Loucy (cell line): ENCODE data around the gene TRAPPC2L.

Source experiments
- EZH2phosphoT487 ChIP-seq: fragments of 200-600 bp; IDR thresholded peaks from 2 replicates; pipeline ENCODE4 v1.6.1; 2018; ENCODE audit warnings: antibody characterized with exemption, mild to moderate bottlenecking, moderate library complexity, borderline replicate concordance
- TF ChIP-seq, protein P1 (sequence below): fragments of 200-600 bp; sonication (generic); conservative IDR thresholded peaks from 2 replicates; pipeline ENCODE4 v1.5.1; 2014; ENCODE audit warnings: mild to moderate bottlenecking, antibody characterized with exemption, low read length

DNA sequence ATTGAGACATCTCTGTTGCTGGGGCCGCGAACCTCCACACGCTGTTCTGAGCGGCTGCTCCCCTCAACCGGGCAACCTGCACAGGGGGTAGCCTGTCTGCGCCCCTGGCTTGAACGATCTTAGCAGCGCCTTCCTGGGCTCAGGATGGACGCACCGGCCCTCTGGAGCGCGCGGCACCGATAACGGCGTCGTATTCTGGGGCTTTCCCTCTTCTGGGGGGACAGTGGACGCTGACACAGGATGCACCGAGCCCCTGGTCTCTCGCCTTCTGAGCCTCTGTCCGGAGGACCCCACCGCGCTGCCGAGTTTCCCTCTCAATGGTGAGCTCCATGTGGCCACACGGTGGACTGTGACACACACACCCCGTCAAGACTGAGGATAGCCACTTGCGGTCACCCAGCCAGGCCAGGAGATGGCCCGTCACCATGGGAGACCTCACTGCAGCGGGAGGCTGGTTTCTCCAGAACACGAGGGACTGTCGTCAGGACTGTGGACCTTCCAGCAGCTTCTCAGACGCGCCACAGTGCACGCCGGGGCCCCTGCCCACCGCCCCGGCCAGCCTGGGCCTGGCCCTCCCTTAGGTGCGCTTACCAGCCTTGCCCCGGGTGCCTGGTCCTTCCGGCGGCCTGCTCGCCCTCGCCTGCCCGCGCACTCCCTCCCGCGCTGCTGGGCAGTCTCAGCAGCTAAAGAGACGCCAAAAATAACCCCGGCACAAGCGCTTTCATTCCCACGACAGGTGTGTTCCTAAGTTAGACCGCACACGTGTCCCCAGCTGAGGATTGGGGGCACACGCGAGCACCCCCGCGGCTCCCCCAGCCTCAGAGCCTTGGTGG lies 39.5 kb downstream of the TRAPPC2L start:
- TF ChIP-seq, protein P1, sequence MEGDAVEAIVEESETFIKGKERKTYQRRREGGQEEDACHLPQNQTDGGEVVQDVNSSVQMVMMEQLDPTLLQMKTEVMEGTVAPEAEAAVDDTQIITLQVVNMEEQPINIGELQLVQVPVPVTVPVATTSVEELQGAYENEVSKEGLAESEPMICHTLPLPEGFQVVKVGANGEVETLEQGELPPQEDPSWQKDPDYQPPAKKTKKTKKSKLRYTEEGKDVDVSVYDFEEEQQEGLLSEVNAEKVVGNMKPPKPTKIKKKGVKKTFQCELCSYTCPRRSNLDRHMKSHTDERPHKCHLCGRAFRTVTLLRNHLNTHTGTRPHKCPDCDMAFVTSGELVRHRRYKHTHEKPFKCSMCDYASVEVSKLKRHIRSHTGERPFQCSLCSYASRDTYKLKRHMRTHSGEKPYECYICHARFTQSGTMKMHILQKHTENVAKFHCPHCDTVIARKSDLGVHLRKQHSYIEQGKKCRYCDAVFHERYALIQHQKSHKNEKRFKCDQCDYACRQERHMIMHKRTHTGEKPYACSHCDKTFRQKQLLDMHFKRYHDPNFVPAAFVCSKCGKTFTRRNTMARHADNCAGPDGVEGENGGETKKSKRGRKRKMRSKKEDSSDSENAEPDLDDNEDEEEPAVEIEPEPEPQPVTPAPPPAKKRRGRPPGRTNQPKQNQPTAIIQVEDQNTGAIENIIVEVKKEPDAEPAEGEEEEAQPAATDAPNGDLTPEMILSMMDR = no peak
- no peak for TF ChIP-seq EZH2phosphoT487
